OCI-LY3 (cell line): Measurements from ENCODE around the gene GEMIN5.
A peak's percentile ranks its signal among the peaks of the same experiment; 100 is the strongest.

Experiments
- H2AFZ ChIP-seq: fragments of 200-600, 300-600 bp; shearing (Covaris generic); 2 replicates; pipeline ENCODE4 v1.6.0; 2014; ENCODE audit warnings: antibody characterized with exemption, low read depth, low read length
- H3K27ac ChIP-seq: fragments of 200-600, 300-600 bp; sonication (generic); 2 replicates; pipeline ENCODE4 v1.5.1; 2014; ENCODE audit warnings: mild to moderate bottlenecking, low read length, moderate library complexity, mixed read lengths
- H3K27me3 ChIP-seq: fragments of 200-600, 300-600 bp; sonication (generic); 2 replicates; pipeline ENCODE4 v1.6.1; 2014; ENCODE audit warnings: low read depth, low read length, mixed read lengths
- H3K36me3 ChIP-seq: fragments of 200-600, 300-600 bp; sonication (generic); replicated peaks from 2 replicates; pipeline ENCODE3; 2014; ENCODE audit warnings: low read depth, low read length, mixed read lengths
- H3K4me1 ChIP-seq: fragments of 300-600, 200-600 bp; sonication (generic); 2 replicates; pipeline ENCODE4 v1.6.1; 2014; ENCODE audit warnings: low read length, mixed read lengths
- H3K4me2 ChIP-seq: fragments of 200-600, 300-600 bp; sonication (generic); 2 replicates; pipeline ENCODE4 v1.6.1; 2014; ENCODE audit warnings: low read length, mixed read lengths
- H3K4me3 ChIP-seq: fragments of 300-600, 200-600 bp; sonication (generic); 2 replicates; pipeline ENCODE4 v1.5.1; 2014; ENCODE audit warnings: antibody characterized with exemption, mild to moderate bottlenecking, low read length, moderate library complexity
- H3K79me2 ChIP-seq: fragments of 300-600, 200-600 bp; shearing (Covaris generic); 2 replicates; pipeline ENCODE4 v1.6.1; 2014; ENCODE audit warnings: mild to moderate bottlenecking, low read length, mixed read lengths
- H3K9ac ChIP-seq: fragments of 300-600, 200-600 bp; shearing (Covaris generic); 2 replicates; pipeline ENCODE4 v1.6.0; 2014; ENCODE audit warnings: mild to moderate bottlenecking, low read length, moderate library complexity
- H3K9me3 ChIP-seq: fragments of 200-600, 300-600 bp; shearing (Covaris generic); 2 replicates; pipeline ENCODE4 v1.6.1; 2014; ENCODE audit warnings: low read length, mixed read lengths; ENCODE audit not compliant: insufficient read depth
- H4K20me1 ChIP-seq: fragments of 200-600, 300-600 bp; sonication (generic); 2 replicates; pipeline ENCODE4 v1.6.1; 2016; ENCODE audit warnings: low read length, mixed read lengths; ENCODE audit not compliant: insufficient read depth
- EZH2phosphoT487 ChIP-seq: fragments of 200-600 bp; shearing (Covaris generic); IDR thresholded peaks from 2 replicates; pipeline ENCODE4 v1.6.1; 2018; ENCODE audit warnings: antibody characterized with exemption, mixed run types, low read depth
- TF ChIP-seq, protein P1 (sequence below): fragments of 200-600, 300-600 bp; sonication (generic); IDR thresholded peaks from 2 replicates; pipeline ENCODE4 v1.5.1; 2014; ENCODE audit warnings: antibody characterized with exemption, low read length, low read depth

Gene GEMIN5

DNA sequence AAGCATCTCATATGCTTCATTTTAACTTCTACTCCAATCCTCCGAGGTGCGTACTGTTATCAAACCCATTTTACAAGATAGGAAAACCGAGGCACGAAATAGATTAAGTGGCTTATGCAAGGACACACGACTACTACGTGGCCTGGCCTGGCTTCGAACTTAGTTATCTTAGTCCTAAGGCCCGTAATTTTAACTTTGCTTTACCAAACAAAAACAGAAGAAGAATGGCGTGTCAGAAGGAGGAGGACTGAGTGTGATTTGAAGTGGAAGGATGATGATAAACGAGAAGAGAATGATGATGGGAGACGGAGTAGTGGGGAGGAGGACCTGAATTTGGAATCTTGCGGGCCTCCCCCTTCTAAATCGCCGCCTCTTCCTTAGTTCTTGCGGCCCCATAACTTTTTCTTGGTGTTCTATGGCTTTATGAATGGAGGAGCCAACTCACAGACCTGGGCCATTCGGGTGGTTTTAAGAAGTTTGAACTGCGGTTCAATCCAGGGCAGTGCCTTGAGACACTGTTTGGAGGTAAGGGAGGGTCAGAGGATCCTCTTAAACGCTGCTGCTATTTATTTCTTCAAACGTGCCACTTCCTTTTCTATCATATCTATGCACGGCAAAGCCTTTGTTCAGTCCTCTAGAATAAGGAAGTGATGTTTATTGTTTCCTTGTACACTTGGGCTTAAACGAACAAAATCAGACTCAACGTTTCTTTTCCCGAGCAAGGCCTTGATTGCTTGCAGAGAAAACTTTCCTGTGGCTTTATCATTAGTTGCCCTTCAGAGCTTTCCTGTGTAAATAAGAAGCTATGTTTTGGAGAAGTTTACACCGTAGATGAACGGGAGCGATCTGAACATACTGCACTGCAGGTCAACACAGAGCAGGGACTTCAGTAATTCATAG is 78.8 kb downstream of the GEMIN5 start:
- Histone ChIP-seq H3K79me2 (peaks cover 58% of the 10 kb centered on the region), H3K36me3 (peaks cover 7% of the 10 kb centered on the region), H3K27me3 (no peaks in the 10 kb centered on the region), H3K9me3 (no peaks in the 10 kb centered on the region), H3K27ac (peak overlapping the region; percentile 89), H3K9ac (peak overlapping the region; percentile 82), H3K4me2 (peak overlapping the region; percentile 78), H3K4me3 (peak overlapping the region; percentile 98), H2AFZ (peak overlapping the region; percentile 66; the same call in 1 of the 2 replicates), H4K20me1 (peaks cover 28% of the 10 kb centered on the region), H3K4me1 (peaks cover 29% of the 10 kb centered on the region)
- no peak for TF ChIP-seq EZH2phosphoT487
- TF ChIP-seq, protein P1, sequence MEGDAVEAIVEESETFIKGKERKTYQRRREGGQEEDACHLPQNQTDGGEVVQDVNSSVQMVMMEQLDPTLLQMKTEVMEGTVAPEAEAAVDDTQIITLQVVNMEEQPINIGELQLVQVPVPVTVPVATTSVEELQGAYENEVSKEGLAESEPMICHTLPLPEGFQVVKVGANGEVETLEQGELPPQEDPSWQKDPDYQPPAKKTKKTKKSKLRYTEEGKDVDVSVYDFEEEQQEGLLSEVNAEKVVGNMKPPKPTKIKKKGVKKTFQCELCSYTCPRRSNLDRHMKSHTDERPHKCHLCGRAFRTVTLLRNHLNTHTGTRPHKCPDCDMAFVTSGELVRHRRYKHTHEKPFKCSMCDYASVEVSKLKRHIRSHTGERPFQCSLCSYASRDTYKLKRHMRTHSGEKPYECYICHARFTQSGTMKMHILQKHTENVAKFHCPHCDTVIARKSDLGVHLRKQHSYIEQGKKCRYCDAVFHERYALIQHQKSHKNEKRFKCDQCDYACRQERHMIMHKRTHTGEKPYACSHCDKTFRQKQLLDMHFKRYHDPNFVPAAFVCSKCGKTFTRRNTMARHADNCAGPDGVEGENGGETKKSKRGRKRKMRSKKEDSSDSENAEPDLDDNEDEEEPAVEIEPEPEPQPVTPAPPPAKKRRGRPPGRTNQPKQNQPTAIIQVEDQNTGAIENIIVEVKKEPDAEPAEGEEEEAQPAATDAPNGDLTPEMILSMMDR: no peak

DNA sequence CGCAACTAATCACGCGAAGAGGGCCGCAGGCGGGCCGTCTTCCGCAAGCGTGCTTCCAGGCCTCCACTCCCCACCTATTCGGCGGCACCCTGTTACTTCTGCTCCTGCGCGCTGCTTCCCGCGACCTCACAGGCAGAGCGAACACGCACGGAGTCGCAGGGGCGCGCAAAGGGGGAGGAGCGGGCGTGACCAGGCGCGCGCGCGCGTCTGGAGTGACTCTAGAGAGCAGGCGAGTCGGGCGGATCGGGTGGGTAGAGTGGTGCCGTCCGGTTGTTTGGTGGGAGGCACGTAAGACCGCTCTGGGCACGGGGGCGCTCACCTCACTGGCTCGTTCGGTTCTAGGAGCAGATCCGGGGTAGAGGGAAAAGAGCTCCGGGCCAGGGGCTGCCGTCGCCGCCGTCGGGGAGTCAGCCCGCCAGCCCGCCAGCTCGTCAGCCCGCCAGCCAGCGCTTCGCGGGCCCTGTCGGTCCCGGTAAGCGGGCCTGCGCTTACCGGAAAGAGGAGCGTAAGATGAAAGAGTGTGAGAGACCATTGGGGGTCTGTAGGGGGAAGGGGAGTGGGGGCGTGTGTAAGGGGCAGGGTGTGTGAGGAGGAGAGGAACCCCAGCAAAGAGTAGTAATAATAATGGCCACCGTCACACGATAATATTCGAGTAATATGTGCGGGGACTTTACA is 79.6 kb downstream of the GEMIN5 start, which contains the start of gene CNOT8:
Gene CNOT8, plus strand, starts transcription at position 331 of the 675 bp plus-strand sequence. CDS start 4,652 bp downstream, outside the sequence.
- H3K79me2 ChIP-seq: peaks cover 50% of the 10 kb centered on the region
- peak within 1 kb of the TSS; percentile 91 for H2AFZ ChIP-seq
- peaks cover 29% of the 10 kb centered on the region for H3K4me1 ChIP-seq
- H3K9ac ChIP-seq: peak within 1 kb of the TSS; percentile 97
- peaks cover 28% of the 10 kb centered on the region for H4K20me1 ChIP-seq
- peak within 1 kb of the TSS; percentile 97 for H3K4me2 ChIP-seq
- H3K36me3 ChIP-seq: peaks cover 3% of the 10 kb centered on the region
- H3K4me3 ChIP-seq: peak within 1 kb of the TSS; percentile 98
- H3K27ac ChIP-seq: peak within 1 kb of the TSS; percentile 89
- no peaks in the 10 kb centered on the region for H3K9me3 ChIP-seq
- TF ChIP-seq, protein P1: no peak
- TF ChIP-seq EZH2phosphoT487: no peak
- H3K27me3 ChIP-seq: no peaks in the 10 kb centered on the region

DNA sequence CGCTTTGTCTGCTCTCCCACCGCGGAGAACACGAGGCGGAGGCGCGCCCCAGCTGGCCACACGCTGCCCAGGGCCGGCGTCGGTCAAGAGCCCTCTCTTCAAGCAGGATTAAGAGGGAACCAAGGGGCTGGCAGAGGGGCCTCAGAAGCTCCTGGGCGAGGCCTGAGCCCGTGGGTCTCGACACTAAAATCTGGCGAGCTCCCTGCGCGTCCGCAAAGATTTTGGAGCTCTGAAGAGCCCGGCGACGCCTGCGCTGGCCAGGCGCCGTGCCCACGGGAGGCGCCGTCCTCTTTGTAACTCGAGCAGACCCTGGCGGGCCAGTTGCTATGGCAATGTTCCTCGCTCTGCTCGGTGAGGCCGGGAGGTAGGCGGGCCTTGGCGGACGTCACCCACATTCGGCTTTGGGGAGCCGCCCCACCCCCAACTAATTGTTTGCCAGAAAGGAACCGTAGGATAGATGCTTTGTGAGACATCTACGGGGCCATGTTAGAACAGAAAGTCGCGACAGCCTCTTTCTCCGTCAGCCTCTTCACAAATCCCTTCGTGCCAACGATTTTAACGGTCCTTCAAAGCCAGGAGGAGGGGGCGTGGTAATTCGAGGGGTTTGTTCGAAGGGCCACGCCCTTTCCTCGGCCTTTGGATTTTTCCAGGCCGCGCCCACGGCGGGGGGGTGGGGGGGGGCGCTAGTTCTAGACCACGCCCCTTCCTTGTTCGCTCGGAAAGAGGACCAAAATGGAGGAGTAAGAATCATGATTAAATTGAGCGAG is 80.3 kb downstream of the GEMIN5 start:
- Histone ChIP-seq H3K9ac (peak overlapping the region; percentile 97), H3K4me2 (peak overlapping the region; percentile 97), H3K27me3 (no peaks in the 10 kb centered on the region), H2AFZ (peak overlapping the region; percentile 91), H3K4me3 (peak overlapping the region; percentile 98), H3K4me1 (peaks cover 28% of the 10 kb centered on the region), H3K9me3 (no peaks in the 10 kb centered on the region), H3K27ac (peak overlapping the region; percentile 89), H4K20me1 (peaks cover 23% of the 10 kb centered on the region), H3K79me2 (peaks cover 43% of the 10 kb centered on the region), H3K36me3 (no peaks in the 10 kb centered on the region)
- TF ChIP-seq EZH2phosphoT487: no peak
- TF ChIP-seq, protein P1: no peak
